GM12891 (cell line): ENCODE data around the gene ENKD1.

Experiments
- POLR2A ChIP-seq: IDR thresholded peaks from 2 replicates; pipeline ENCODE4 v1.6.1; 2011; ENCODE audit warnings: low read depth, low read length, control low read depth
- TAF1 ChIP-seq: IDR thresholded peaks from 2 replicates; pipeline ENCODE4 v1.6.1; 2011; ENCODE audit warnings: low read depth, low read length, control low read depth

DNA sequence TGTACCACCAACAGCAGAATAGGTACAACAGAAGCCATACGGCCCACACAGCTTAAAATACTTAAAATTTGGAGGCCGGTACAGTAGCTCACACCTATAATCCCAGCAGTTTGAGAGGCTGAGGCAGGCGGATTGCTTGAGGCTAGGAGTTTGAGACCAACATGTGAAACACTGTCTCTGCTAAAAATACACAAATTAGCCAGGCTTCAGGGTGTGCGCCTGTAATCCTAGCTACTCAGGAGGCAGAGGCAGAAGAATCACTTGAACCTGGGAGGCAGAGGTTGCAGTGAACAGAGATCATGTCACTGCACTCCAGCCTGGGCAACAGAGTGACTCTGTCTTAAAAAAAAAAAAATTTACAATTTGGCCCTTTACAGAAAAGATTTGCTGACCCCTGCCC lies 35.6 kb upstream of the ENKD1 start:
- no peak for TF ChIP-seq POLR2A
- TF ChIP-seq TAF1: no peak
